IMR-90 (cell line): ENCODE results near the gene UTY. TPM values are rescaled to one million over a fixed set of nuclear protein-coding genes. Genes with fewer than 3 reads are reported as not detected.

Source experiments
- ATAC-seq: fragments of 200-7000 bp; cut with Tn5 transposase; 2 replicates; pipeline ENCODE4 v1.9.1; 2020; ENCODE audit warnings: low read depth, mild to moderate bottlenecking, moderate library complexity
- BruUV-seq: library from RNA; stranded (reverse); fragments of 400-500 nt; replicated peaks from 2 replicates; lab custom pipeline; 2021; lab: Mats Ljungman, UMichigan
- CTCF ChIA-PET: fragments of 300-600 bp; formaldehyde crosslinking; extraction: SDS; loops from one replicate; lab custom pipeline; 2021; ENCODE audit warnings: antibody characterized with exemption; lab: Yijun Ruan, JAX
- POLR2A ChIA-PET: fragments of 300-600 bp; sonication (Branson Sonifier 250); formaldehyde crosslinking; loops from one replicate; lab custom pipeline; 2022; ENCODE audit warnings: antibody characterized with exemption; ENCODE audit not compliant: unreplicated experiment; lab: Charles Lee
- DNase-seq: peaks from one replicate; pipeline ENCODE4 v3.0.0; 2013
- H2AFZ ChIP-seq: replicated peaks from 2 replicates; pipeline ENCODE3; 2013; ENCODE audit warnings: low read length, mild to moderate bottlenecking; ENCODE audit not compliant: poor library complexity
- H2AK5ac ChIP-seq: 2 replicates; pipeline ENCODE4 v1.6.1; 2013; ENCODE audit warnings: low read depth, low read length, inconsistent platforms
- H2AK9ac ChIP-seq: replicated peaks from 2 replicates; pipeline ENCODE3; 2013; ENCODE audit warnings: mild to moderate bottlenecking, low read depth, low read length, moderate library complexity; ENCODE audit not compliant: poor library complexity
- H2BK120ac ChIP-seq: 2 replicates; pipeline ENCODE4 v1.6.1; 2013; ENCODE audit warnings: low read depth, low read length, inconsistent platforms
- H2BK15ac ChIP-seq: 3 replicates; pipeline ENCODE4 v1.6.1; 2013; ENCODE audit warnings: low read depth, low read length, inconsistent platforms
- H2BK20ac ChIP-seq: 2 replicates; pipeline ENCODE4 v1.6.1; 2013; ENCODE audit warnings: low read depth, mild to moderate bottlenecking, inconsistent platforms, low read length, moderate library complexity
- H2BK5ac ChIP-seq: 2 replicates; pipeline ENCODE4 v1.6.1; 2013; ENCODE audit warnings: mild to moderate bottlenecking, low read depth, low read length, inconsistent platforms; ENCODE audit not compliant: poor library complexity, severe bottlenecking
- H3K14ac ChIP-seq: replicated peaks from 2 replicates; pipeline ENCODE4 v1.6.1; 2013; ENCODE audit warnings: low read depth, low read length, inconsistent platforms
- H3K18ac ChIP-seq: 2 replicates; pipeline ENCODE4 v1.6.1; 2013; ENCODE audit warnings: low read depth, low read length, control low read depth
- H3K23ac ChIP-seq: 2 replicates; pipeline ENCODE4 v1.6.1; 2013; ENCODE audit warnings: low read depth, low read length, inconsistent platforms
- H3K27ac ChIP-seq: 2 replicates; pipeline ENCODE4 v1.5.1; 2013; ENCODE audit warnings: mild to moderate bottlenecking, control low read depth, low read length; ENCODE audit not compliant: insufficient read depth
- H3K27me3 ChIP-seq: 2 replicates; pipeline ENCODE4 v1.6.1; 2013; ENCODE audit warnings: low read length; ENCODE audit not compliant: control insufficient read depth, insufficient read depth
- H3K36me3 ChIP-seq: 2 replicates; pipeline ENCODE4 v1.6.1; 2013; ENCODE audit warnings: low read length, mixed read lengths; ENCODE audit not compliant: control insufficient read depth, insufficient read depth
- H3K4ac ChIP-seq: 2 replicates; pipeline ENCODE4 v1.6.1; 2013; ENCODE audit warnings: low read depth, low read length, inconsistent platforms
- H3K4me1 ChIP-seq: 2 replicates; pipeline ENCODE4 v1.6.1; 2013; ENCODE audit warnings: low read length, mixed read lengths; ENCODE audit not compliant: control insufficient read depth, insufficient read depth
- H3K4me2 ChIP-seq: 2 replicates; pipeline ENCODE4 v1.6.1; 2013; ENCODE audit warnings: low read depth, mild to moderate bottlenecking, control low read depth, low read length, moderate library complexity
- H3K4me3 ChIP-seq: 2 replicates; pipeline ENCODE4 v1.5.1; 2013; ENCODE audit warnings: low read depth, mild to moderate bottlenecking, control low read depth, low read length, moderate library complexity; ENCODE audit not compliant: insufficient read depth
- H3K56ac ChIP-seq: 2 replicates; pipeline ENCODE4 v1.6.1; 2013; ENCODE audit warnings: low read length, inconsistent platforms; ENCODE audit not compliant: insufficient read depth; ENCODE audit errors: extremely low read depth
- H3K79me1 ChIP-seq, 2 experiments: 2 replicates each; pipeline ENCODE4 v1.6.1; 2013; ENCODE audit warnings: low read length in 2 of 2, inconsistent platforms in 1 of 2, low read depth in 1 of 2
- H3K9ac ChIP-seq: 2 replicates; pipeline ENCODE4 v1.6.1; 2013; ENCODE audit warnings: low read depth, low read length, control low read depth
- H3K9me1 ChIP-seq: 2 replicates; pipeline ENCODE4 v1.6.1; 2013; ENCODE audit warnings: low read length, inconsistent platforms; ENCODE audit not compliant: insufficient read depth
- H3K9me3 ChIP-seq: 2 replicates; pipeline ENCODE4 v1.6.1; 2013; ENCODE audit warnings: low read length; ENCODE audit not compliant: control insufficient read depth, insufficient read depth
- H4K20me1 ChIP-seq: 2 replicates; pipeline ENCODE4 v1.6.1; 2013; ENCODE audit warnings: low read length, inconsistent platforms; ENCODE audit not compliant: insufficient read depth
- H4K5ac ChIP-seq: 2 replicates; pipeline ENCODE4 v1.6.1; 2013; ENCODE audit warnings: mild to moderate bottlenecking, low read depth, low read length, control low read depth
- H4K8ac ChIP-seq, 2 experiments: 2 replicates each; pipeline ENCODE4 v1.6.1; 2013; ENCODE audit warnings: low read depth in 2 of 2, low read length in 2 of 2, control low read depth in 1 of 2, inconsistent platforms in 1 of 2
- H4K91ac ChIP-seq: 2 replicates; pipeline ENCODE4 v1.6.1; 2013; ENCODE audit warnings: low read depth, low read length, inconsistent platforms; ENCODE audit not compliant: insufficient read depth
- BHLHE40 ChIP-seq: fragments of 150-350 bp; IDR thresholded peaks from 2 replicates; pipeline ENCODE4 v1.6.1; 2016; ENCODE audit warnings: mild to moderate bottlenecking, low read depth, low read length
- CEBPB ChIP-seq: IDR thresholded peaks from 2 replicates; pipeline ENCODE4 v1.6.1; 2012; ENCODE audit warnings: low read depth, low read length, improper control_type of control experiment
- CHD1 ChIP-seq: IDR thresholded peaks from 2 replicates; pipeline ENCODE4 v1.6.1; 2012; ENCODE audit warnings: low read depth, low read length, improper control_type of control experiment
- FOS ChIP-seq: fragments of 150-350 bp; IDR thresholded peaks from 2 replicates; pipeline ENCODE4 v1.6.1; 2016; ENCODE audit warnings: low read depth, low read length
- MAFK ChIP-seq: IDR thresholded peaks from 2 replicates; pipeline ENCODE4 v1.6.1; 2012; ENCODE audit warnings: low read depth, low read length, improper control_type of control experiment
- MAZ ChIP-seq: IDR thresholded peaks from 2 replicates; pipeline ENCODE4 v1.6.1; 2012; ENCODE audit warnings: low read depth, mild to moderate bottlenecking, low read length, improper control_type of control experiment, moderate library complexity, borderline replicate concordance
- MXI1 ChIP-seq: IDR thresholded peaks from 2 replicates; pipeline ENCODE4 v1.6.1; 2012; ENCODE audit warnings: low read depth, mild to moderate bottlenecking, low read length, moderate library complexity, borderline replicate concordance
- NFE2L2 ChIP-seq: fragments of 150-350 bp; IDR thresholded peaks from 2 replicates; pipeline ENCODE4 v1.6.1; 2016; ENCODE audit warnings: low read depth, mild to moderate bottlenecking, low read length
- POLR2A ChIP-seq: IDR thresholded peaks from 2 replicates; pipeline ENCODE4 v1.6.1; 2012; ENCODE audit warnings: mild to moderate bottlenecking, low read depth, low read length
- RAD21 ChIP-seq: IDR thresholded peaks from 2 replicates; pipeline ENCODE4 v1.6.1; 2012; ENCODE audit warnings: low read length, improper control_type of control experiment
- RCOR1 ChIP-seq: IDR thresholded peaks from 2 replicates; pipeline ENCODE4 v1.6.1; 2012; ENCODE audit warnings: mild to moderate bottlenecking, low read length, improper control_type of control experiment; ENCODE audit not compliant: insufficient replicate concordance
- RFX5 ChIP-seq: IDR thresholded peaks from 2 replicates; pipeline ENCODE4 v1.8.0; 2012; ENCODE audit warnings: low read depth, mild to moderate bottlenecking, low read length, moderate library complexity
- SMC3 ChIP-seq: fragments of 150-350 bp; IDR thresholded peaks from 2 replicates; pipeline ENCODE4 v1.6.1; 2016; ENCODE audit warnings: low read depth, mild to moderate bottlenecking, antibody characterized with exemption, low read length, moderate library complexity
- WGBS, 2 experiments: methylation state at CpG; one replicate each; pipeline versions ENCODE4 v1.1.5 to v1.1.7; 2013; ENCODE audit warnings: missing lambda C conversion rate in 2 of 2; ENCODE audit not compliant: insufficient read length in 1 of 2; ENCODE audit errors: extremely low coverage in 2 of 2; 5-methylcytosine and 5-hydroxymethylcytosine counted together
- dilution Hi-C: fragments of 300-500 bp; cut with HindIII; formaldehyde crosslinking; loops from one replicate; pipeline ENCODE4 v1.14.3; 2018; ENCODE audit warnings: low sequenced_read_pairs; ENCODE audit not compliant: unreplicated experiment
- in situ Hi-C: fragments of 300-500 bp; cut with MboI; formaldehyde crosslinking; loops from 3 replicates; pipeline ENCODE4 v1.14.3; 2019; ENCODE audit warnings: low sequenced_read_pairs, inconsistent platforms, mixed read lengths
- intact Hi-C: fragments of 100-400 bp; cut with micrococcal nuclease; formaldehyde crosslinking; loops from 2 replicates; pipeline ENCODE4 v1.10.0; 2022
- polyA plus RNA-seq, 3 experiments: library from polyadenylated mRNA; depleted of rRNA; stranded (reverse); fragments of >200 nt; gene quantifications; 2 replicates each; pipeline ENCODE4 v1.2.3, GENCODE V29; 2012; ENCODE audit warnings: low replicate concordance in 1 of 3
- total RNA-seq: library from RNA; depleted of rRNA; stranded (reverse); fragments of >200 nt; gene quantifications from 2 replicates; pipeline ENCODE4 v1.2.3, GENCODE V29; 2012
- TF ChIP-seq, protein P1 (sequence below): fragments of 150-350 bp; IDR thresholded peaks from 2 replicates; pipeline ENCODE4 v1.6.1; 2016; ENCODE audit warnings: low read depth, mild to moderate bottlenecking, low read length, moderate library complexity, borderline replicate concordance
- TF ChIP-seq, protein P2 (sequence below): fragments of 150-350 bp; IDR thresholded peaks from 2 replicates; pipeline ENCODE4 v1.6.1; 2017; ENCODE audit warnings: mild to moderate bottlenecking, antibody characterized with exemption, low read length, low read depth
- TF ChIP-seq, protein P3 (sequence below): conservative IDR thresholded peaks from 2 replicates; pipeline ENCODE4 v1.5.1; 2012; ENCODE audit warnings: mild to moderate bottlenecking, low read depth, low read length, improper control_type of control experiment

The UTY gene
- total and polyA plus RNA-seq, 2 of the 4 experiments (the other 2 are of a cell fraction): not detected

DNA sequence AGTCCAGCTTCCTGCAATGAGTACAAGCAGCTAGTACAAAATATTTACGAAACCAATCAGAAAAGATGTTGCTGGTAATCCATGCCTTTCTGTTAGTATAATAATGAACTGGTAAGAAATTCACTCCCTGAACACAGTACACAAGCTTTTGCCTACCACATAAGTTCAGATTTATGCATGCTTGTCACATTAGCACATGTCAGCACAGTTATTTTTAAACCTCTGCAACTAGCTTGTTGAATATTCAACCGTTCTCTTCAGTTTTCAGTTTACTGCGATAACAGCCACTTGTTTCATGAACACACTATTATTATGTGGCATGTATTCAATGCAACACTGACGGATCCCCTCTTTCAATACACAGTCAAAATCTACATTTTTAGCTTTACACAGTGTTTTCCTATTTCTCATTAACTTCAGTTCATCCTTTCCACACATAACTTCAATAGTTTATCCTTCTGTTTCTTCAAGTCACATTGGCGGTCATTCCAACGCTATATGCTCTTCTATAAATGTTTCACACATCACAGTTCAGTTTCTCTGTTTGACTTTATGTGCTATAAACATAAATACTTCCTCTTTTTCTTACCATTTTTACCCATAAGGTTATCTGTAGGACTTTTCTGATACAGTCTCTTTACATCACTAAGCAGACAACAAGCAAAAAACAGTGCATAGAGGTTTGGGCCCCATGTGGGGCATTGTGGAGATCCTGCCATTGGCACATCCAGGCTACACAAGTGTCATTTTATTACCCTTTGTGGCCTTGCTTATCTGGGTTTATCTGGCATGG lies 62.8 kb downstream of the UTY start:
- H3K27me3 ChIP-seq: no peaks in the 10 kb centered on the region
- no peak overlapping the region for H2BK15ac ChIP-seq
- no peak overlapping the region for H3K4ac ChIP-seq
- ATAC-seq (no peak), DNase-seq (no peak)
- H2BK5ac ChIP-seq: no peak overlapping the region
- no peak overlapping the region for H4K8ac ChIP-seq
- H3K56ac ChIP-seq: no peak overlapping the region
- H2AFZ ChIP-seq: no peak overlapping the region
- H3K4me3 ChIP-seq: no peak overlapping the region
- H3K9me1 ChIP-seq: no peaks in the 10 kb centered on the region
- H4K5ac ChIP-seq: no peak overlapping the region
- H2AK5ac ChIP-seq: no peak overlapping the region
- dilution Hi-C loops: no loop called here
- H2AK9ac ChIP-seq: no peak overlapping the region
- H3K14ac ChIP-seq: no peak overlapping the region
- in situ Hi-C loops: no loop called here
- H2BK20ac ChIP-seq: no peak overlapping the region
- H3K4me2 ChIP-seq: no peak overlapping the region
- H3K23ac ChIP-seq: no peak overlapping the region
- no peaks in the 10 kb centered on the region for H3K36me3 ChIP-seq
- H4K20me1 ChIP-seq: no peaks in the 10 kb centered on the region
- no peak overlapping the region for H3K9ac ChIP-seq
- no peaks in the 10 kb centered on the region for H3K4me1 ChIP-seq
- intact Hi-C loops: no loop called here
- no peak overlapping the region for H4K91ac ChIP-seq
- WGBS, 2 experiments: no CpG with 5 or more reads among the region's 6 CpGs
- no peaks in the 10 kb centered on the region for H3K79me1 ChIP-seq
- POLR2A ChIA-PET: no interaction called here
- H3K9me3 ChIP-seq: no peaks in the 10 kb centered on the region
- BruUV-seq: no TSS peak
- H3K27ac ChIP-seq: no peak overlapping the region
- TF ChIP-seq RFX5 (no peak), SMC3 (no peak), POLR2A (no peak), CEBPB (no peak), FOS (no peak), CHD1 (no peak), MAZ (no peak), NFE2L2 (no peak), MAFK (no peak), RAD21 (no peak), RCOR1 (no peak), MXI1 (no peak), BHLHE40 (no peak)
- TF ChIP-seq, protein P1, sequence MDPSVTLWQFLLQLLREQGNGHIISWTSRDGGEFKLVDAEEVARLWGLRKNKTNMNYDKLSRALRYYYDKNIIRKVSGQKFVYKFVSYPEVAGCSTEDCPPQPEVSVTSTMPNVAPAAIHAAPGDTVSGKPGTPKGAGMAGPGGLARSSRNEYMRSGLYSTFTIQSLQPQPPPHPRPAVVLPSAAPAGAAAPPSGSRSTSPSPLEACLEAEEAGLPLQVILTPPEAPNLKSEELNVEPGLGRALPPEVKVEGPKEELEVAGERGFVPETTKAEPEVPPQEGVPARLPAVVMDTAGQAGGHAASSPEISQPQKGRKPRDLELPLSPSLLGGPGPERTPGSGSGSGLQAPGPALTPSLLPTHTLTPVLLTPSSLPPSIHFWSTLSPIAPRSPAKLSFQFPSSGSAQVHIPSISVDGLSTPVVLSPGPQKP: no peak
- TF ChIP-seq, protein P2, sequence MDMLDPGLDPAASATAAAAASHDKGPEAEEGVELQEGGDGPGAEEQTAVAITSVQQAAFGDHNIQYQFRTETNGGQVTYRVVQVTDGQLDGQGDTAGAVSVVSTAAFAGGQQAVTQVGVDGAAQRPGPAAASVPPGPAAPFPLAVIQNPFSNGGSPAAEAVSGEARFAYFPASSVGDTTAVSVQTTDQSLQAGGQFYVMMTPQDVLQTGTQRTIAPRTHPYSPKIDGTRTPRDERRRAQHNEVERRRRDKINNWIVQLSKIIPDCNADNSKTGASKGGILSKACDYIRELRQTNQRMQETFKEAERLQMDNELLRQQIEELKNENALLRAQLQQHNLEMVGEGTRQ: no peak
- TF ChIP-seq, protein P3, sequence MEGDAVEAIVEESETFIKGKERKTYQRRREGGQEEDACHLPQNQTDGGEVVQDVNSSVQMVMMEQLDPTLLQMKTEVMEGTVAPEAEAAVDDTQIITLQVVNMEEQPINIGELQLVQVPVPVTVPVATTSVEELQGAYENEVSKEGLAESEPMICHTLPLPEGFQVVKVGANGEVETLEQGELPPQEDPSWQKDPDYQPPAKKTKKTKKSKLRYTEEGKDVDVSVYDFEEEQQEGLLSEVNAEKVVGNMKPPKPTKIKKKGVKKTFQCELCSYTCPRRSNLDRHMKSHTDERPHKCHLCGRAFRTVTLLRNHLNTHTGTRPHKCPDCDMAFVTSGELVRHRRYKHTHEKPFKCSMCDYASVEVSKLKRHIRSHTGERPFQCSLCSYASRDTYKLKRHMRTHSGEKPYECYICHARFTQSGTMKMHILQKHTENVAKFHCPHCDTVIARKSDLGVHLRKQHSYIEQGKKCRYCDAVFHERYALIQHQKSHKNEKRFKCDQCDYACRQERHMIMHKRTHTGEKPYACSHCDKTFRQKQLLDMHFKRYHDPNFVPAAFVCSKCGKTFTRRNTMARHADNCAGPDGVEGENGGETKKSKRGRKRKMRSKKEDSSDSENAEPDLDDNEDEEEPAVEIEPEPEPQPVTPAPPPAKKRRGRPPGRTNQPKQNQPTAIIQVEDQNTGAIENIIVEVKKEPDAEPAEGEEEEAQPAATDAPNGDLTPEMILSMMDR: no peak
- H3K18ac ChIP-seq: no peak overlapping the region
- H2BK120ac ChIP-seq: no peak overlapping the region
- CTCF ChIA-PET: no interaction called here
